Mucosa of stomach (tissue), 1 donor: ENCODE measurements around the gene CLCNKA.

ENCODE experiments used
- H3K27me3 ChIP-seq: one replicate; pipeline ENCODE4 v1.7.0; 2013; ENCODE audit warnings: mild to moderate bottlenecking, low read length; ENCODE audit not compliant: control insufficient read depth, insufficient read depth
- H3K36me3 ChIP-seq: one replicate; pipeline ENCODE4 v1.7.0; 2013; ENCODE audit warnings: low read length; ENCODE audit not compliant: control insufficient read depth, insufficient read depth
- H3K4me1 ChIP-seq: one replicate; pipeline ENCODE4 v1.7.0; 2013; ENCODE audit warnings: mild to moderate bottlenecking, low read length; ENCODE audit not compliant: control insufficient read depth, insufficient read depth
- H3K4me3 ChIP-seq: one replicate; pipeline ENCODE4 v1.7.0; 2013; ENCODE audit warnings: low read length
- H3K9ac ChIP-seq: one replicate; pipeline ENCODE4 v1.7.0; 2013; ENCODE audit warnings: mild to moderate bottlenecking, low read length, moderate library complexity
- H3K9me3 ChIP-seq: one replicate; pipeline ENCODE4 v1.7.0; 2013; ENCODE audit warnings: mild to moderate bottlenecking, low read length, moderate library complexity; ENCODE audit not compliant: control insufficient read depth
- donor health status: Pancreatic carcinoma.

The CLCNKA gene

GRCh38 chr1:16005597-16005996 is 16.2 kb upstream of the CLCNKA start:
- Histone ChIP-seq H3K9ac (no peak overlapping the region), H3K4me1 (no peaks in the 10 kb centered on the region), H3K36me3 (no peaks in the 10 kb centered on the region), H3K9me3 (no peaks in the 10 kb centered on the region), H3K27me3 (no peaks in the 10 kb centered on the region), H3K4me3 (no peak overlapping the region)

GRCh38 chr1:16006010-16006409 is 15.8 kb upstream of the CLCNKA start:
- Histone ChIP-seq H3K4me3 (no peak overlapping the region), H3K9me3 (no peaks in the 10 kb centered on the region), H3K9ac (no peak overlapping the region), H3K4me1 (no peaks in the 10 kb centered on the region), H3K27me3 (no peaks in the 10 kb centered on the region), H3K36me3 (no peaks in the 10 kb centered on the region)

GRCh38 chr1:16006552-16007485 is 15.0 kb upstream of the CLCNKA start:
- Histone ChIP-seq H3K36me3 (no peaks in the 10 kb centered on the region), H3K9ac (no peak overlapping the region), H3K4me3 (no peak overlapping the region), H3K4me1 (no peaks in the 10 kb centered on the region), H3K9me3 (no peaks in the 10 kb centered on the region), H3K27me3 (no peaks in the 10 kb centered on the region)

GRCh38 chr1:16007671-16008341 is 14.0 kb upstream of the CLCNKA start:
- H3K9me3 ChIP-seq, result no peaks in the 10 kb centered on the region
- no peak overlapping the region for H3K4me3 ChIP-seq
- H3K9ac ChIP-seq, result no peak overlapping the region
- no peaks in the 10 kb centered on the region for H3K36me3 ChIP-seq
- peaks cover 5% of the 10 kb centered on the region for H3K27me3 ChIP-seq
- H3K4me1 ChIP-seq, result peaks cover 6% of the 10 kb centered on the region

- H3K9ac ChIP-seq, result no peak overlapping the region
- H3K9me3 ChIP-seq, result no peaks in the 10 kb centered on the region
- H3K27me3 ChIP-seq, result peaks cover 5% of the 10 kb centered on the region
- H3K4me1 ChIP-seq, result peaks cover 16% of the 10 kb centered on the region
- H3K4me3 ChIP-seq, result no peak overlapping the region
- no peaks in the 10 kb centered on the region for H3K36me3 ChIP-seq
Measured at GRCh38 chr1:16009030-16009460, 12.8 kb upstream of the CLCNKA start.

- no peak overlapping the region for H3K9ac ChIP-seq
- H3K27me3 ChIP-seq, result peaks cover 5% of the 10 kb centered on the region
- H3K9me3 ChIP-seq, result no peaks in the 10 kb centered on the region
- no peaks in the 10 kb centered on the region for H3K36me3 ChIP-seq
- H3K4me3 ChIP-seq, result no peak overlapping the region
- peaks cover 16% of the 10 kb centered on the region for H3K4me1 ChIP-seq
Measured at GRCh38 chr1:16009678-16010077, 12.2 kb upstream of the CLCNKA start.

- Histone ChIP-seq H3K4me3 (no peak overlapping the region), H3K4me1 (peaks cover 16% of the 10 kb centered on the region), H3K36me3 (no peaks in the 10 kb centered on the region), H3K27me3 (peaks cover 5% of the 10 kb centered on the region), H3K9ac (no peak overlapping the region), H3K9me3 (no peaks in the 10 kb centered on the region)
Measured at GRCh38 chr1:16010837-16011236, 11.0 kb upstream of the CLCNKA start.

GRCh38 chr1:16011936-16012589 is 9.8 kb upstream of the CLCNKA start:
- Histone ChIP-seq H3K9me3 (no peaks in the 10 kb centered on the region), H3K9ac (no peak overlapping the region), H3K4me3 (no peak overlapping the region), H3K4me1 (peaks cover 16% of the 10 kb centered on the region), H3K27me3 (peaks cover 5% of the 10 kb centered on the region), H3K36me3 (no peaks in the 10 kb centered on the region)

- peaks cover 20% of the 10 kb centered on the region for H3K4me1 ChIP-seq
- H3K9ac ChIP-seq, result peak overlapping the region; percentile 59
Measured at GRCh38 chr1:16012590-16013219, 9.1 kb upstream of the CLCNKA start.

GRCh38 chr1:16013220-16013907 is 8.5 kb upstream of the CLCNKA start:
- Histone ChIP-seq H3K4me1 (peaks cover 27% of the 10 kb centered on the region), H3K9ac (peak overlapping the region; percentile 59), H3K36me3 (no peaks in the 10 kb centered on the region), H3K4me3 (no peak overlapping the region), H3K9me3 (no peaks in the 10 kb centered on the region), H3K27me3 (peaks cover 5% of the 10 kb centered on the region)

More at GRCh38 chr1:16012590-16013219, 9.1 kb upstream of the CLCNKA start:
- Histone ChIP-seq H3K9me3 (no peaks in the 10 kb centered on the region), H3K4me3 (no peak overlapping the region), H3K36me3 (no peaks in the 10 kb centered on the region), H3K27me3 (peaks cover 5% of the 10 kb centered on the region)

GRCh38 chr1:16013908-16014258 is 8.0 kb upstream of the CLCNKA start:
- H3K4me1 ChIP-seq, result peaks cover 29% of the 10 kb centered on the region

More at GRCh38 chr1:16013908-16014258, 8.0 kb upstream of the CLCNKA start:
- Histone ChIP-seq H3K9me3 (no peaks in the 10 kb centered on the region), H3K4me3 (no peak overlapping the region), H3K36me3 (no peaks in the 10 kb centered on the region), H3K27me3 (peaks cover 5% of the 10 kb centered on the region), H3K9ac (no peak overlapping the region)
